ENCODE results near the gene INTS1.

DNA sequence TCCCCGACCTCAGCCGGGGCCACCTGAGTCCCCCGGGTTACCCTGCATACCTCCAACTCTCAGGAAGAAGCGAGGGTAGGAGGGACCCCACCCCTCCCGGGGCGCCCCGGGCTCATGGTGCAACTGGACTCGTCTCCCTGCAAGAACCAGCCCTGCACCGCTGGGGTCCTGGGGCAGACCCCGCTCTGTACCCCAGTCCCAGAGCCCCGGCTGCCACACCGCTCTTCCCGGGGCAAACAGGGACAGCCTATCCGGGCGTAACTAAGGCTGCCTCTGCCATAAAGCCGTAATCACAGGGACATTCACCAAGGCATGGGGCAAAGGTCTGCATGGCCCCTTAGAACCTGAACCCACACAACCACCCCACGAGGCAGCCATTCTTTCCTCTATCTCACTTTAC, 19.7 kb upstream of the INTS1 start:
- TF ChIP-seq ATF2 (CRISPR knock-in tag; IDR thresholded peaks at IDR 0.05; ENCODE audit: borderline replicate concordance, low read depth): no peak
- no peak for TF ChIP-seq CTCF (IDR thresholded peaks at IDR 0.05)
- TF ChIP-seq NFE2L1 (CRISPR knock-in tag; IDR thresholded peaks at IDR 0.05): no peak
- TF ChIP-seq CREB1 (CRISPR knock-in tag; IDR thresholded peaks at IDR 0.05): no peak
- TF ChIP-seq ZNF671 (CRISPR knock-in tag; IDR thresholded peaks at IDR 0.05): no peak
